HepG2 (cell line): ENCODE results near the gene LIMD2. TPM values are rescaled to one million over a fixed set of nuclear protein-coding genes. Genes with fewer than 3 reads are reported as not detected.

Experiments used
- ATAC-seq: fragments of 200-7000 bp; cut with Tn5 transposase; 3 replicates; pipeline ENCODE4 v1.9.1; 2020; ENCODE audit warnings: mild to moderate bottlenecking, moderate library complexity
- Bru-seq: library from RNA; stranded (reverse); fragments of 400-500 nt; gene quantifications from one replicate; lab custom pipeline; 2021; lab: Mats Ljungman, UMichigan
- BruChase-seq, 2 experiments: library from RNA; stranded (reverse); fragments of 400-500 nt; gene quantifications; one replicate each; lab custom pipeline; 2021; lab: Mats Ljungman, UMichigan
- BruUV-seq: library from RNA; stranded (reverse); fragments of 400-500 nt; replicated peaks from 2 replicates; lab custom pipeline; 2021; lab: Mats Ljungman, UMichigan
- CTCF ChIA-PET: fragments of 300-600 bp; formaldehyde crosslinking; extraction: SDS; loops from one replicate; lab custom pipeline; 2021; ENCODE audit warnings: low total read pairs, inconsistent platforms, low intra/inter-chr PET ratio; lab: Yijun Ruan, JAX
- POLR2A ChIA-PET: fragments of 350-600 bp; sonication (Branson Sonifier 250); formaldehyde crosslinking; loops from one replicate; lab custom pipeline; 2020; ENCODE audit warnings: antibody characterized with exemption, inconsistent platforms; lab: Yijun Ruan, JAX
- DNase-seq: peaks from one replicate; pipeline ENCODE4 v3.0.0-alpha.2; 2015; ENCODE audit warnings: low spot score
- FAIRE-seq: peaks from 3 replicates; lab custom pipeline; 2011; peaks lifted over from hg19 to GRCh38; lab: Jason Lieb, UNC
- H2AFZ ChIP-seq: one replicate; pipeline ENCODE4 v1.6.1; 2011; ENCODE audit warnings: low read length, inconsistent platforms
- H3K27ac ChIP-seq: fragments of 300-600 bp; 3 replicates; pipeline ENCODE4 v1.8.0; 2011; ENCODE audit warnings: mixed run types, mild to moderate bottlenecking, mixed read lengths, low read length, inconsistent platforms; ENCODE audit not compliant: insufficient read depth; ENCODE audit errors: extremely low read length
- H3K27me3 ChIP-seq, 2 experiments: fragments of 200-600 bp in 1 of 2; 2 replicates in 1 of 2; 3 replicates in 1 of 2; pipeline versions ENCODE4 v1.6.0 to v1.8.0; 2011; ENCODE audit warnings: low read length in 2 of 2, mild to moderate bottlenecking in 2 of 2, moderate library complexity in 2 of 2, inconsistent platforms in 1 of 2; ENCODE audit not compliant: insufficient read depth in 2 of 2, control insufficient read depth in 1 of 2
- H3K36me3 ChIP-seq, 2 experiments: fragments of 200-600 bp in 1 of 2; replicated peaks in 1 of 2; 2 replicates in 1 of 2; 3 replicates in 1 of 2; pipeline versions ENCODE4 v1.5.1 to v1.8.0; 2011; ENCODE audit warnings: low read length in 2 of 2, inconsistent platforms in 1 of 2; ENCODE audit not compliant: insufficient read depth in 2 of 2, control insufficient read depth in 1 of 2
- H3K4me1 ChIP-seq: 2 replicates; pipeline ENCODE4 v1.5.1; 2012; ENCODE audit warnings: low read length, inconsistent platforms; ENCODE audit not compliant: insufficient read depth
- H3K4me2 ChIP-seq: 2 replicates; pipeline ENCODE4 v1.6.0; 2011; ENCODE audit warnings: low read depth, low read length, inconsistent platforms
- H3K4me3 ChIP-seq, 3 experiments: fragments of 200-600 bp in 1 of 3; sonication (generic), shearing (Covaris generic) in 1 of 3; replicated peaks in 1 of 3; 2 replicates each; pipeline ENCODE4 v1.5.1; 2011 to 2016; ENCODE audit warnings: low read length in 3 of 3, inconsistent platforms in 2 of 3, low read depth in 2 of 3, mild to moderate bottlenecking in 2 of 3, control low read depth in 1 of 3, mixed read lengths in 1 of 3; ENCODE audit not compliant: insufficient read depth in 1 of 3
- H3K79me2 ChIP-seq: one replicate; pipeline ENCODE4 v1.6.1; 2011; ENCODE audit warnings: low read length, inconsistent platforms; ENCODE audit not compliant: insufficient read depth
- H3K9ac ChIP-seq: 2 replicates; pipeline ENCODE4 v1.6.0; 2011; ENCODE audit warnings: mild to moderate bottlenecking, low read depth, low read length, inconsistent platforms; ENCODE audit not compliant: insufficient read depth
- H3K9me3 ChIP-seq: 2 replicates; pipeline ENCODE4 v1.5.1; 2012; ENCODE audit warnings: mild to moderate bottlenecking, low read length
- H4K20me1 ChIP-seq: 2 replicates; pipeline ENCODE4 v1.6.0; 2011; ENCODE audit warnings: inconsistent platforms, mild to moderate bottlenecking, low read length, moderate library complexity; ENCODE audit not compliant: insufficient read depth
- EEA1 ChIP-seq: sonication (generic); formaldehyde crosslinking; IDR thresholded peaks from 2 replicates; pipeline ENCODE4 v1.5.1; 2020; ENCODE audit warnings: mild to moderate bottlenecking, missing genetic modification reagents, borderline replicate concordance
- HOXA3 ChIP-seq: sonication (generic); formaldehyde crosslinking; IDR thresholded peaks from 2 replicates; pipeline ENCODE4 v1.5.0; 2020; ENCODE audit warnings: missing genetic modification reagents
- MAZ ChIP-seq, 2 experiments: sonication (generic) in 1 of 2; formaldehyde crosslinking in 1 of 2; IDR thresholded peaks; 2 replicates each; pipeline versions ENCODE4 v1.5.0 to v1.6.1; 2012 to 2020; ENCODE audit warnings: low read depth in 2 of 2, mild to moderate bottlenecking in 2 of 2, borderline replicate concordance in 1 of 2, improper control_type of control experiment in 1 of 2, low read length in 1 of 2, missing genetic modification reagents in 1 of 2, moderate library complexity in 1 of 2
- NFIC ChIP-seq: IDR thresholded peaks from 2 replicates; pipeline ENCODE4 v1.6.1; 2012; ENCODE audit warnings: mild to moderate bottlenecking, low read length, inconsistent platforms
- SUZ12 ChIP-seq: fragments of 150-350 bp; IDR thresholded peaks from 2 replicates; pipeline ENCODE4 v1.6.1; 2014; ENCODE audit warnings: low read depth, low read length
- WGBS: methylation state at CpG from one replicate; pipeline ENCODE4 v1.1.6; 2017; ENCODE audit warnings: low lambda C conversion rate; 5-methylcytosine and 5-hydroxymethylcytosine counted together
- in situ Hi-C: cut with HindIII; loops from 2 replicates; pipeline ENCODE4 v1.10.0; 2017; ENCODE audit warnings: low pct_unique_long_range_greater_than_20kb; ENCODE audit not compliant: extremely low pct_ligation_motif_present
- intact Hi-C: fragments of 100-400 bp; cut with micrococcal nuclease; formaldehyde crosslinking; loops from one replicate; pipeline ENCODE4 v1.10.0; 2022; ENCODE audit not compliant: unreplicated experiment
- long read RNA-seq, 2 experiments: library from RNA in 1 of 2; library from polyadenylated mRNA in 1 of 2; stranded (forward) in 1 of 2; unstranded in 1 of 2; transcript quantifications; one replicate each; pipeline ENCODE4 v2.0.0, GENCODE V29; 2019 to 2022
- polyA minus RNA-seq, 3 experiments: library from RNA; depleted of rRNA, polyadenylated mRNA; stranded (reverse); fragments of >200 nt; gene quantifications; 2 replicates each; pipeline ENCODE4 v1.2.3, GENCODE V29; 2011; ENCODE audit warnings: low replicate concordance in 1 of 3
- polyA plus RNA-seq, 8 experiments: library from polyadenylated mRNA; depleted of rRNA in 3 of 8; stranded (reverse) in 7 of 8; unstranded in 1 of 8; fragments of >200 nt; fragmentation: Illumina TruSeq in 4 of 8; extraction: Trizol in 4 of 8; gene quantifications; 2 replicates each; pipeline versions ENCODE4 v1.2.1 to v1.2.3, GENCODE V29; 2011 to 2016; ENCODE audit warnings: low read depth in 4 of 8, missing spikeins in 1 of 8, mixed read lengths in 1 of 8; ENCODE audit not compliant: insufficient read depth in 1 of 8
- total RNA-seq, 5 experiments: library from RNA; depleted of rRNA; stranded (reverse); fragments of >200 nt; fragmentation: Illumina TruSeq; extraction: Trizol; gene quantifications; 2 replicates each; pipeline ENCODE4 v1.2.3, GENCODE V29; 2016; ENCODE audit warnings: low read depth in 1 of 5
- TF ChIP-seq, protein P1 (sequence below): sonication (generic); formaldehyde crosslinking; IDR thresholded peaks from 2 replicates; pipeline ENCODE4 v1.5.1; 2020; ENCODE audit warnings: missing genetic modification reagents, mild to moderate bottlenecking, borderline replicate concordance
- TF ChIP-seq, protein P2 (sequence below): sonication (generic); formaldehyde crosslinking; IDR thresholded peaks from 2 replicates; pipeline ENCODE4 v1.4.0; 2020; ENCODE audit warnings: mild to moderate bottlenecking, missing genetic modification reagents, borderline replicate concordance

The LIMD2 gene
- 6.9 and 9.0 TPM in 2 replicates for total RNA-seq (2016; rRNA removed; fragmentation: Illumina TruSeq; extraction: Trizol)
- 3.5 and 4.3 TPM in 2 replicates for total RNA-seq (2016; cell fraction: cytosol; rRNA removed; fragmentation: Illumina TruSeq; extraction: Trizol; ENCODE audit: low read depth)
- total RNA-seq (2016; cell fraction: insoluble cytoplasmic fraction; rRNA removed; fragmentation: Illumina TruSeq; extraction: Trizol), result 8.0 and 9.0 TPM in 2 replicates
- total RNA-seq (2016; cell fraction: membrane; rRNA removed; fragmentation: Illumina TruSeq; extraction: Trizol), result 9.1 and 11.6 TPM in 2 replicates
- total RNA-seq (2016; cell fraction: nucleus; rRNA removed; fragmentation: Illumina TruSeq; extraction: Trizol), result 5.6 and 5.8 TPM in 2 replicates
- polyA plus RNA-seq (2011; rRNA removed), result 20.8 and 26.5 TPM in 2 replicates
- 11.9 and 19.1 TPM in 2 replicates for polyA plus RNA-seq (2011; cell fraction: cytosol; rRNA removed)
- polyA plus RNA-seq (2011; cell fraction: nucleus; rRNA removed), result 75.1 and 81.6 TPM in 2 replicates
- polyA plus RNA-seq (2012), result 6.8 and 10.0 TPM in 2 replicates
- polyA plus RNA-seq (2016; cell fraction: cytosol; fragmentation: Illumina TruSeq; extraction: Trizol; ENCODE audit: low read depth), result 13.2 and 16.2 TPM in 2 replicates
- 12.4 and 14.3 TPM in 2 replicates for polyA plus RNA-seq (2016; cell fraction: insoluble cytoplasmic fraction; fragmentation: Illumina TruSeq; extraction: Trizol; ENCODE audit: low read depth)
- polyA plus RNA-seq (2016; cell fraction: membrane; fragmentation: Illumina TruSeq; extraction: Trizol; ENCODE audit: low read depth), result 16.0 and 17.0 TPM in 2 replicates
- 17.5 and 21.1 TPM in 2 replicates for polyA plus RNA-seq (2016; cell fraction: nucleus; fragmentation: Illumina TruSeq; extraction: Trizol; ENCODE audit: insufficient read depth, low read depth)
- 0.72 and 15.9 TPM in 2 replicates for polyA minus RNA-seq (2011; rRNA and poly(A)+ RNA removed; ENCODE audit: low replicate concordance)
- 7.5 and 9.1 TPM in 2 replicates for polyA minus RNA-seq (2011; cell fraction: cytosol; rRNA and poly(A)+ RNA removed)
- 13.5 and 15.0 TPM in 2 replicates for polyA minus RNA-seq (2011; cell fraction: nucleus; rRNA and poly(A)+ RNA removed)
- percentile 45 among the genes with signal in this experiment for Bru-seq, nascent RNA
- percentile 56 among the genes with signal in this experiment for BruChase-seq, experiment 1, labeled RNA remaining after a 6-hour chase
- BruChase-seq, experiment 2, labeled RNA remaining after a 2-hour chase, result percentile 40 among the genes with signal in this experiment
- long read RNA-seq, experiment 1, transcript LIMD2-201 (5 exons, 3,193 nt), result major isoform, 18 of 23 reads
- long read RNA-seq, experiment 1, partial matches to known transcripts, result 1 of 23 reads
- long read RNA-seq, experiment 1, other reads (novel, unspliced or antisense), result 4 of 23 reads
- long read RNA-seq, experiment 2, transcript LIMD2-201 (5 exons, 3,193 nt), result major isoform, 35 of 73 reads
- long read RNA-seq, experiment 2, partial matches to known transcripts, result 8 of 73 reads
- long read RNA-seq, experiment 2, other reads (novel, unspliced or antisense), result 24 of 73 reads

DNA sequence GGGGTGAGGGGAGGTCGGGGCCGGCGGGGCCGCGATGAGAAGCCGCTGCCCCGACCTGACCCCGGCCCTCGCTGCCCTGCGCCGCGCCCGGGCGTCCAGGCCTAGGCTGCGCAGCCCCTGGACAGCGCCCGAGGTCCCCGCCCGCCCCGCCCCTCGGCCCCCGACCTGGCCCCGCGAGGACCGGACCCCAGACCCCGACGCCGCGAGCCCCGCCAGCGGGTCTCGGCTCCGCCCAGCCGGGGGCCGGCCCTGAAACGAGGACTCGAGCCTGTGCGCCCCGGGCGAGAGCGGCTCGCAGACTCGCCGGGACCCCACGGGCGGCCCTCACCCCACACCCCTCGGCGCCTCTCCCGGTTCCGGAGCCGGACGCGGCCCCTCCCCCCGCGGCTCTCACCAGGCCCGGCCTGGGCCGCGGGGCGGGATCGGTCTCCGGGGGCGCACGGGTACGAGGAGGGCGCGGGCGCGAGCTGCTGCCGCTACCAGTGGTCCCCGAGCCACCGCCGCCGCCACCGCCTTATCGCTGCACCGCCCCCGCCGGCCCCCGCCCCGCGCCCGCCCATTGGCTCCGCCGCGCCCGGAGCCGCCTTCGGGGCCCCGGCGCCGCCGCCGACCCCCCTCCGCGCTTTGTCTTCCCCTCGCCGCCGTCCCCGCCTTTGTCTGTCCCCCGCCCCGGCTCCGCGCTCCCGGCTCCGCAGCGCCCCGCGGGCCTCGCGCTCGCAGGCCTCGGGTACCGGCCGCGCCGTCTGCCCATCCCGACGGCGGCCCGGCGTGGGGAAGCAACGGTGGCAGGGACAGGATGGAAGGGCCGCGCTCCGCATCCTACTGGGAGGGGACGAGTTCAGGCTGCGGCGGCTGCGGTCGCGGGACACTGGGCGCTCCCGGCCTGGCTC is at the start of gene LIMD2:
Gene LIMD2, minus strand, starts transcription at position 488 of the 890 bp plus-strand sequence. CDS start 827 bp downstream, outside the sequence.
- ChIA-PET POLR2A (interaction anchor here (1.0 to 1.1 kb wide), 2 partner anchors 73 to 78 kb away, joined by 4 to 5 read pairs; partner anchors contain the start of genes CCDC47 and MAP3K3), CTCF (no interaction called here)
- Histone ChIP-seq H3K9ac (peak within 1 kb of the TSS; percentile 64; the same call in 1 of the 2 replicates), H3K4me3 (peak within 1 kb of the TSS; percentile 67 to 77 (median 71); a peak in 5 of 6 replicates), H3K27ac (peak within 1 kb of the TSS; percentile 33), H3K4me1 (peaks cover 18% of the 10 kb centered on the region), H3K4me2 (peak within 1 kb of the TSS; percentile 75), H3K36me3 (peaks cover 1 to 3% of the 10 kb centered on the region in 2 experiments; a peak in 2 of 5 replicates), H3K27me3 (no peaks in the 10 kb centered on the region), H3K9me3 (no peaks in the 10 kb centered on the region), H4K20me1 (no peaks in the 10 kb centered on the region), H3K79me2 (no peaks in the 10 kb centered on the region), H2AFZ (no peak within 1 kb of the TSS)
- in situ Hi-C loops (loop anchor here (10.0 kb wide), 1 partner anchor 275 kb away; no protein-coding TSS in a partner anchor), intact Hi-C loops (loop anchor here (5.0 kb wide), 1 partner anchor 278 kb away; no protein-coding TSS in a partner anchor)
- 2% methylated on average over 20 of the region's 133 CpGs for WGBS
- FAIRE-seq (no peak), ATAC-seq (peak; percentile 53), DNase-seq (no peak)
- no TSS peak for BruUV-seq
- TF ChIP-seq SUZ12 (no peak), NFIC (no peak), MAZ (IDR thresholded peaks at IDR 0.05; ENCODE audit: borderline replicate concordance, low read depth, low read length) (no peak), MAZ (CRISPR knock-in tag; IDR thresholded peaks at IDR 0.05; ENCODE audit: low read depth) (peak; percentile 28; the same call in 1 of the 2 replicates), HOXA3 (peak; percentile 8; the same call in 1 of the 2 replicates), EEA1 (peak; percentile 36; the same call in 1 of the 2 replicates)
- TF ChIP-seq, protein P1, sequence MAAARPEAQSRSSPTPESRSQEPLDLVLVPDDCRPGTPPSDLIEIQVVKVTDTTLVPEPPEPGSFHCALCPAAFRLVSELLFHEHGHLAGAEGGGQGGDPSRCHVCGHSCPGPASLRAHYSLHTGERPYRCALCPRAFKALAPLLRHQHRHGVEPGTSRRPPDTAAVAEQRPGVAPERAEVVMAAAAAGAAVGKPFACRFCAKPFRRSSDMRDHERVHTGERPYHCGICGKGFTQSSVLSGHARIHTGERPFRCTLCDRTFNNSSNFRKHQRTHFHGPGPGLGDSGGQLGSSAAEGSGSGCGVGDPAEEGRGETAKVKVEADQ (CRISPR knock-in tag), result peak; percentile 39; the same call in 1 of the 2 replicates
- TF ChIP-seq, protein P2, sequence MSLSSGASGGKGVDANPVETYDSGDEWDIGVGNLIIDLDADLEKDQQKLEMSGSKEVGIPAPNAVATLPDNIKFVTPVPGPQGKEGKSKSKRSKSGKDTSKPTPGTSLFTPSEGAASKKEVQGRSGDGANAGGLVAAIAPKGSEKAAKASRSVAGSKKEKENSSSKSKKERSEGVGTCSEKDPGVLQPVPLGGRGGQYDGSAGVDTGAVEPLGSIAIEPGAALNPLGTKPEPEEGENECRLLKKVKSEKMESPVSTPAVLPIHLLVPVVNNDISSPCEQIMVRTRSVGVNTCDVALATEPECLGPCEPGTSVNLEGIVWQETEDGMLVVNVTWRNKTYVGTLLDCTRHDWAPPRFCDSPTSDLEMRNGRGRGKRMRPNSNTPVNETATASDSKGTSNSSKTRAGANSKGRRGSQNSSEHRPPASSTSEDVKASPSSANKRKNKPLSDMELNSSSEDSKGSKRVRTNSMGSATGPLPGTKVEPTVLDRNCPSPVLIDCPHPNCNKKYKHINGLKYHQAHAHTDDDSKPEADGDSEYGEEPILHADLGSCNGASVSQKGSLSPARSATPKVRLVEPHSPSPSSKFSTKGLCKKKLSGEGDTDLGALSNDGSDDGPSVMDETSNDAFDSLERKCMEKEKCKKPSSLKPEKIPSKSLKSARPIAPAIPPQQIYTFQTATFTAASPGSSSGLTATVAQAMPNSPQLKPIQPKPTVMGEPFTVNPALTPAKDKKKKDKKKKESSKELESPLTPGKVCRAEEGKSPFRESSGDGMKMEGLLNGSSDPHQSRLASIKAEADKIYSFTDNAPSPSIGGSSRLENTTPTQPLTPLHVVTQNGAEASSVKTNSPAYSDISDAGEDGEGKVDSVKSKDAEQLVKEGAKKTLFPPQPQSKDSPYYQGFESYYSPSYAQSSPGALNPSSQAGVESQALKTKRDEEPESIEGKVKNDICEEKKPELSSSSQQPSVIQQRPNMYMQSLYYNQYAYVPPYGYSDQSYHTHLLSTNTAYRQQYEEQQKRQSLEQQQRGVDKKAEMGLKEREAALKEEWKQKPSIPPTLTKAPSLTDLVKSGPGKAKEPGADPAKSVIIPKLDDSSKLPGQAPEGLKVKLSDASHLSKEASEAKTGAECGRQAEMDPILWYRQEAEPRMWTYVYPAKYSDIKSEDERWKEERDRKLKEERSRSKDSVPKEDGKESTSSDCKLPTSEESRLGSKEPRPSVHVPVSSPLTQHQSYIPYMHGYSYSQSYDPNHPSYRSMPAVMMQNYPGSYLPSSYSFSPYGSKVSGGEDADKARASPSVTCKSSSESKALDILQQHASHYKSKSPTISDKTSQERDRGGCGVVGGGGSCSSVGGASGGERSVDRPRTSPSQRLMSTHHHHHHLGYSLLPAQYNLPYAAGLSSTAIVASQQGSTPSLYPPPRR (CRISPR knock-in tag), result no peak
